HL-60/S4 treated with phorbol 12-myristate 13-acetate at 8.2 ng/mL for 4 days and 3 days (cell line): ENCODE measurements around the gene CUL9.

Source experiments
- in situ Hi-C: fragments of 300-500 bp; cut with MboI; formaldehyde crosslinking; loops from 2 replicates; pipeline ENCODE4 v1.15.0; 2022; ENCODE audit warnings: low sequenced_read_pairs

CUL9 gene

GRCh38 chr6:43269273-43270007 is 87.4 kb downstream of the CUL9 start:
- in situ Hi-C loops, result no loop called here

GRCh38 chr6:43271103-43271815 is 89.3 kb downstream of the CUL9 start:
- in situ Hi-C loops, result no loop called here

- in situ Hi-C loops, result no loop called here
These were observed 89.9 kb downstream of the CUL9 start for GRCh38 chr6:43271944-43272343.

- in situ Hi-C loops, result no loop called here
These were observed 91.7 kb downstream of the CUL9 start for GRCh38 chr6:43273707-43274106.
